Measurements from ENCODE around the gene TFDP1.

TFDP1 gene, protein sequence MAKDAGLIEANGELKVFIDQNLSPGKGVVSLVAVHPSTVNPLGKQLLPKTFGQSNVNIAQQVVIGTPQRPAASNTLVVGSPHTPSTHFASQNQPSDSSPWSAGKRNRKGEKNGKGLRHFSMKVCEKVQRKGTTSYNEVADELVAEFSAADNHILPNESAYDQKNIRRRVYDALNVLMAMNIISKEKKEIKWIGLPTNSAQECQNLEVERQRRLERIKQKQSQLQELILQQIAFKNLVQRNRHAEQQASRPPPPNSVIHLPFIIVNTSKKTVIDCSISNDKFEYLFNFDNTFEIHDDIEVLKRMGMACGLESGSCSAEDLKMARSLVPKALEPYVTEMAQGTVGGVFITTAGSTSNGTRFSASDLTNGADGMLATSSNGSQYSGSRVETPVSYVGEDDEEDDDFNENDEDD

DNA sequence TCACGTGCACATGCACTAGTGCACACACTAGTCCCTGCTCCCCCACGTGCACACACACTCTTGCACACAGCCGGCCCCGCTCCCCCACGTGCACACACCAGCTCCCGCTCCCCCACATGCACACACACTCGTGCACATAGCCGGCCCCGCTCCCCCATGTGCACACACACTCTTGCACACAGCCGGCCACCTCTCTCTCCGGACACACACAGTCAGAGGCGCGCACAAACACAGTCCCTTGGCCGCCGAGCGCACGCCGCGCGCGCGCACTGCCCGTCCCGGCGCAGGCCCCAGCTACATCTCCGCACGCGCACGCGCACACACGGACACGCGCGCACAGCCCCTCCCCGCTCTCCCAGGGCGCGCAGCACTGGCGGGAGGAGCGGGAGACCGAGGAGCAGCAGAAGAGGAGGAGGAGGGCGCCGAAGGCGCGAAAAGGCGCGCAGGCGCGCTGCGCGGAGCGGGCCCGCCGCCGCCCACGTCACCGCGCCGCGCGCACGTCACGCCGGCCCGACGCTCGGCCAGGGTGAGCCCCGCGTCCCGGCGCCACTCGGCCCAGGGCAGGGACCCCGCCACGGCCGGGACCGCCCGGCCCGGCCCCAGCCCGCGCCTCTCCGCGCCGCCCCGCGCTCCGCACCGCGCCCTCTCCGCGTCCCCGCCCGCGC lies at the start of gene TFDP1:
Gene TFDP1 (plus strand): TSS at position 549 of the 665 bp plus-strand sequence. CDS start 1,085 bp downstream, outside the sequence.
- no peaks in the 10 kb centered on the region for H3K27me3 ChIP-seq (replicated peaks; ENCODE audit: control insufficient read depth, insufficient read depth, low read length)
- peak within 1 kb of the TSS; percentile 74 for H3K4me3 ChIP-seq (replicated peaks; ENCODE audit: low read depth, low read length)
- H3K36me3 ChIP-seq (ENCODE audit: control insufficient read depth, insufficient read depth, low read length): peaks cover 14% of the 10 kb centered on the region
- peak; percentile 96 for DNase-seq (ENCODE audit: extremely low read depth, insufficient read length)
- TF ChIP-seq, protein P1, sequence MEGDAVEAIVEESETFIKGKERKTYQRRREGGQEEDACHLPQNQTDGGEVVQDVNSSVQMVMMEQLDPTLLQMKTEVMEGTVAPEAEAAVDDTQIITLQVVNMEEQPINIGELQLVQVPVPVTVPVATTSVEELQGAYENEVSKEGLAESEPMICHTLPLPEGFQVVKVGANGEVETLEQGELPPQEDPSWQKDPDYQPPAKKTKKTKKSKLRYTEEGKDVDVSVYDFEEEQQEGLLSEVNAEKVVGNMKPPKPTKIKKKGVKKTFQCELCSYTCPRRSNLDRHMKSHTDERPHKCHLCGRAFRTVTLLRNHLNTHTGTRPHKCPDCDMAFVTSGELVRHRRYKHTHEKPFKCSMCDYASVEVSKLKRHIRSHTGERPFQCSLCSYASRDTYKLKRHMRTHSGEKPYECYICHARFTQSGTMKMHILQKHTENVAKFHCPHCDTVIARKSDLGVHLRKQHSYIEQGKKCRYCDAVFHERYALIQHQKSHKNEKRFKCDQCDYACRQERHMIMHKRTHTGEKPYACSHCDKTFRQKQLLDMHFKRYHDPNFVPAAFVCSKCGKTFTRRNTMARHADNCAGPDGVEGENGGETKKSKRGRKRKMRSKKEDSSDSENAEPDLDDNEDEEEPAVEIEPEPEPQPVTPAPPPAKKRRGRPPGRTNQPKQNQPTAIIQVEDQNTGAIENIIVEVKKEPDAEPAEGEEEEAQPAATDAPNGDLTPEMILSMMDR (IDR thresholded peaks at IDR 0.05; ENCODE audit: insufficient read depth, low read length, poor library complexity, severe bottlenecking): no peak

DNA sequence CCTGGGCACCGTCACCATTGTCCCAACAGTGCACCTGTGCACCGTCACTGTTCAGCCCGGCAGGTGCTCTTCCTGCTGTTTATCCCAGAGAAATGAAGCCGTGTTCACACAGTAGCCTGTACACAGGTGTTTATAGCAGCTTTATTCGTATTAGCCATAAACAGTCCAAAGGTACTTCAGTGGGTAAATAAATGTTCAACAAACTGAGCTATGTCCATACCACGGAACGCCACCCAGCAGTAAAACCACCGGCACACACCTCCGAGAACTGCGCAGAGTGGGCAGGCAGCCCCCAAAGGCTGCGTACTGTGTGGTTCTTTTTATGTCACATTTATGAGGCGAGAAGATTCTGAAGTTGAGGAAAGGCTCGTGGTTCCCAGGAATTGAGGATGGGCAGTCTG lies 49.2 kb upstream of the TFDP1 start:
- Histone ChIP-seq H3K27me3 (replicated peaks; ENCODE audit: control insufficient read depth, insufficient read depth, low read length) (no peaks in the 10 kb centered on the region), H3K4me3 (replicated peaks; ENCODE audit: low read depth, low read length) (no peak overlapping the region), H3K36me3 (ENCODE audit: control insufficient read depth, insufficient read depth, low read length) (peaks cover 4% of the 10 kb centered on the region)
- DNase-seq (ENCODE audit: extremely low read depth, insufficient read length): no peak
- TF ChIP-seq, protein P1 (IDR thresholded peaks at IDR 0.05; ENCODE audit: insufficient read depth, low read length, poor library complexity, severe bottlenecking): no peak

DNA sequence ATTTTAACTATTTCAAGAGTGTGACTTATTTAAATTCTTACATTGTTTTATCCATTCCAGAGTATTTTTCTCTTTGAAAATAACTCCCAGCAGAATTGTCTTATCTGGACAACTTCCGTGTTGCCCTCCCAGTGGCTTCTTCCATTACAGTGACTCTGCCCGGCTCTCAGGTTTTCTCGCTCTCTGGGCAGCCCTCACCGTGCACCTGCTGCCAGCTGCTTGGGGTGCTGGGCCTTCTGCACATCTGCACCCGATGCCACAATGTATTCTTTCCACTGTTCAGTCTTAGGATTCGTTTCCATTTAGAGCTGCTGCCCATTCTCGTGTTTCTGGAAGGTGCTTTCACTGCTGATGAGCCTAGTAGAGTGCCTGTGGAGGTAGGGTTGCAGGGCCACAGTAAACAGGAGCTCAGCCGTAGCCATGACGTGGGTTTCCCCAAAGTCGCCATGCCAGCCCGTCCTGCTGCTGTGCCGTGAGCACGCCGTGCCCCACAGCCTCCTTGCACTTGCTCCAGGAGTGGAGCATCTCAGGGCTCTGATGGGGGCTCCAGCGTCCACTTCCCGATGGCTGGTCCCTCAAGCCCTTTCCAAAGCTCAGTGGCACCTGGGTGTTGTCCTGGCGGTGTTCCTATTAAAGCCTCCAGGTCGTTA lies 48.0 kb upstream of the TFDP1 start:
- Histone ChIP-seq H3K27me3 (replicated peaks; ENCODE audit: control insufficient read depth, insufficient read depth, low read length) (no peaks in the 10 kb centered on the region), H3K36me3 (ENCODE audit: control insufficient read depth, insufficient read depth, low read length) (peaks cover 3% of the 10 kb centered on the region), H3K4me3 (replicated peaks; ENCODE audit: low read depth, low read length) (no peak overlapping the region)
- TF ChIP-seq, protein P1 (IDR thresholded peaks at IDR 0.05; ENCODE audit: insufficient read depth, low read length, poor library complexity, severe bottlenecking): no peak
- DNase-seq (ENCODE audit: extremely low read depth, insufficient read length): no peak

DNA sequence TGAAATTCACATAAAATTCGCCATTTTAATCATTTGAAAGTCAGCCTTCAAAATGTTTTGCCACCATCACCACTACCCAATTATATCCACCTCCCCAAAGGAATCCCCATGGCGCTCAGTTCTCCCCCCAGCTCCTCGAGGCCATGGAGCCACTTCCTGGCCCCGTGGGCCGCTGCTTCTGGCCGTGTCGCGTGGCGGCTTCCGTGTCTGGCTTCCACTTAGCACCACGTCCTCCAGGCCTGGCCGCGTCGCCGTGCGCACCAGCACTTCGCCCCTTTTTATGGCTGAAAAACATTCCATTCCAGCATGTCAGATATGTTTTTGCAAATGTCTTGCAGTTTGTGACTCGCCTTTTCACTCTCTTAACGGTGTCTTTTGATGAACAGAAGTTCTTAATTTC lies 47.3 kb upstream of the TFDP1 start:
- H3K36me3 ChIP-seq (ENCODE audit: control insufficient read depth, insufficient read depth, low read length): no peaks in the 10 kb centered on the region; the same call in none of the 2 replicates
- no peaks in the 10 kb centered on the region for H3K27me3 ChIP-seq (replicated peaks; ENCODE audit: control insufficient read depth, insufficient read depth, low read length)
- H3K4me3 ChIP-seq (replicated peaks; ENCODE audit: low read depth, low read length): no peak overlapping the region
- no peak for DNase-seq (ENCODE audit: extremely low read depth, insufficient read length)
- TF ChIP-seq, protein P1 (IDR thresholded peaks at IDR 0.05; ENCODE audit: insufficient read depth, low read length, poor library complexity, severe bottlenecking): no peak

DNA sequence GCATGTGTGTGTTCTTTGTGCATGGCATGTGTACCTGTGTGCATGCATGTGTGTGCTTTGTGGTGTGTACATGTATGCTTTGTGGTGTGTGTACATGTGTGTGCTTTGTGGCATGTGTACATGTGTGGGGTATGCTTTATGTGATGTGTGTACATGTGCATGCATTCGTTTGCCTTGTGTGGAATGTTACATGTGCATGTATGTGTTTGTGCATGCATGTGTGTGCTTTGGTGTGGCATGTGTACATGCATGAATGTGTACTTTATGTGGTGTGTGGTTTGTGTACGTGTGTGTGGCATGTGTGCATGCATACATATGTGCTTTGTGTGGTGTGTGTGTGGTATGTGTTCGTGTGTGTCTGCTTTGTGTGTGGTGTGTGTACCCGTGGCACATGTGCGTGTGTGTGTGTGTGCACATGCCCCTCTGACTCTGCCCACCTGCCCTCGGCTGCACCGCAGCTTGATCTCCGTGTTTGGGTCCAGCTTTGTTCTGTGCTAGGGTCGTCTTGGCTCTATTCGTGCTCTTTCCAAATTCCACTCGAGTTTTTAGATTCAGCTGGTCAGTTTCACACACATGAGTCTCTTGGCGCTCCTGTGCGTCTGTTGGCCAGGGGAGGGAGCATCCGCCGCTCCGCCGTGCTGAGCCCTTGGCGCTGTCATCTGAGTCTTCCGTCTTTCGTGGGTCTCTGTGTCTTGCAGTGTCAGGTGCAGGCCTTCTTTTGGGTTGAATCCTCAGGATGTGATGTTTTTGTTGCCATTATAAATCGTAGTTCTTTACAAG lies 46.5 kb upstream of the TFDP1 start:
- no peaks in the 10 kb centered on the region; the same call in none of the 2 replicates for H3K36me3 ChIP-seq (ENCODE audit: control insufficient read depth, insufficient read depth, low read length)
- TF ChIP-seq, protein P1 (IDR thresholded peaks at IDR 0.05; ENCODE audit: insufficient read depth, low read length, poor library complexity, severe bottlenecking): no peak
- DNase-seq (ENCODE audit: extremely low read depth, insufficient read length): no peak
- no peak overlapping the region for H3K4me3 ChIP-seq (replicated peaks; ENCODE audit: low read depth, low read length)
- H3K27me3 ChIP-seq (replicated peaks; ENCODE audit: control insufficient read depth, insufficient read depth, low read length): no peaks in the 10 kb centered on the region

Data from GM06990 (cell line).